Natural killer cell (primary cell): ENCODE results near the gene CDKL1. TPM values are rescaled to one million over a fixed set of nuclear protein-coding genes. Genes with fewer than 3 reads are reported as not detected.

ENCODE experiments used
- ATAC-seq, 3 donors: fragments of 150-1000 bp in 2 of 3; fragments of 200-7000 bp in 1 of 3; cut with Tn5 transposase; 1 replicate in 1 of 3; 2 replicates in 2 of 3; pipeline ENCODE4 v1.10.0; 2021; ENCODE audit warnings: mild to moderate bottlenecking in 2 of 3, moderate library complexity in 2 of 3
- DNase-seq, 2 donors: peaks; one replicate each; pipeline versions ENCODE4 v3.0.0 to v3.0.0-alpha.2; 2013 to 2021; ENCODE audit warnings: mixed read lengths in 1 of 2
- H3K27ac ChIP-seq: one replicate; pipeline ENCODE4 v1.5.1; 2013; ENCODE audit warnings: mild to moderate bottlenecking, low read length
- H3K27me3 ChIP-seq: one replicate; pipeline ENCODE4 v1.6.1; 2013; ENCODE audit warnings: low read length; ENCODE audit not compliant: control insufficient read depth, insufficient read depth
- H3K36me3 ChIP-seq: one replicate; pipeline ENCODE4 v1.6.1; 2013; ENCODE audit warnings: low read length; ENCODE audit not compliant: control insufficient read depth, insufficient read depth
- H3K4me1 ChIP-seq: one replicate; pipeline ENCODE4 v1.6.1; 2013; ENCODE audit warnings: low read length; ENCODE audit not compliant: control insufficient read depth, insufficient read depth
- H3K4me3 ChIP-seq: one replicate; pipeline ENCODE4 v1.5.1; 2013; ENCODE audit warnings: low read length
- H3K9me3 ChIP-seq: one replicate; pipeline ENCODE4 v1.6.1; 2013; ENCODE audit warnings: low read length; ENCODE audit not compliant: control insufficient read depth, insufficient read depth
- H3K27ac Mint-ChIP-seq, 2 donors: one replicate each; pipeline ENCODE4 v1.8.0; 2022; ENCODE audit warnings: mild to moderate bottlenecking in 2 of 2, mixed read lengths in 2 of 2, moderate library complexity in 1 of 2
- H3K27me3 Mint-ChIP-seq, 2 donors: one replicate each; pipeline ENCODE4 v1.8.0; 2022; ENCODE audit warnings: low read depth in 2 of 2, mixed read lengths in 2 of 2
- H3K36me3 Mint-ChIP-seq: one replicate; pipeline ENCODE4 v1.8.0; 2022; ENCODE audit warnings: mixed read lengths
- H3K4me1 Mint-ChIP-seq, 2 donors: one replicate each; pipeline ENCODE4 v1.8.0; 2022; ENCODE audit warnings: mixed read lengths in 2 of 2
- H3K4me3 Mint-ChIP-seq: one replicate; pipeline ENCODE4 v1.8.0; 2022; ENCODE audit warnings: mild to moderate bottlenecking, moderate library complexity, mixed read lengths
- H3K9me3 Mint-ChIP-seq, 2 donors: one replicate each; pipeline ENCODE4 v1.8.0; 2022; ENCODE audit warnings: mixed read lengths in 2 of 2
- WGBS: methylation state at CpG from one replicate; pipeline ENCODE4 v1.1.7; 2013; ENCODE audit warnings: missing lambda C conversion rate; ENCODE audit not compliant: insufficient coverage; 5-methylcytosine and 5-hydroxymethylcytosine counted together
- intact Hi-C: fragments of 100-400 bp; cut with micrococcal nuclease; formaldehyde crosslinking; loops from one replicate; pipeline ENCODE4 v1.14.2; 2022
- total RNA-seq, 4 donors: library from RNA; stranded (reverse); fragments of 120-200 nt in 1 of 4; gene quantifications; one replicate each; pipeline versions ENCODE4 v1.2.3 to v1.2.4, GENCODE V29; 2013 to 2022
- TF ChIP-seq, protein P1 (sequence below): fragments of 200-600 bp; IDR thresholded peaks from one replicate; pipeline ENCODE4 v1.8.0; 2022; ENCODE audit warnings: antibody characterized with exemption

The CDKL1 gene
- total RNA-seq, 3 donors from 2014 or later (not counting 1 experiment from before 2014, with no cell fraction given) = 12.4 to 16.7 (median 15.4) TPM

DNA sequence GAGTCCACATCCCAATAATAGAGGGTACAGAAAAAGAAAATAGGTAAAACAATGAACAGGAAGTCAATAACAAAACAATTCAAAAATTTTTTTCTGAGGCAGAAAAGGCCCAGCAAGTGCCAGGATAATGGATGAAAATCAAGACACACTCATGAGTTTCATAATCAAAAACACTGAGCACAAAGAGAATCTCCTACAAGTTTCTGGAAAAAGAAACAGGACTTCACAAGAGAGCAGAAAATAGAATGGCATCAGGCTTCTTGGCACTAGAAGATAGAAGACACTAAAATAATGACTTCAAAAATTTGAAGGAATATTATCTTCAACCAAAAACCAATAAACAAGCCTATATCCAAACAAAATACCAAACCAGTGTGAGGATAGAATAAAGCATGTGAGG is 47.7 kb downstream of the CDKL1 start:
- H3K36me3 Mint-ChIP-seq = no peaks in the 10 kb centered on the region
- ATAC-seq = no peak
- no peak for DNase-seq
- TF ChIP-seq, protein P1, sequence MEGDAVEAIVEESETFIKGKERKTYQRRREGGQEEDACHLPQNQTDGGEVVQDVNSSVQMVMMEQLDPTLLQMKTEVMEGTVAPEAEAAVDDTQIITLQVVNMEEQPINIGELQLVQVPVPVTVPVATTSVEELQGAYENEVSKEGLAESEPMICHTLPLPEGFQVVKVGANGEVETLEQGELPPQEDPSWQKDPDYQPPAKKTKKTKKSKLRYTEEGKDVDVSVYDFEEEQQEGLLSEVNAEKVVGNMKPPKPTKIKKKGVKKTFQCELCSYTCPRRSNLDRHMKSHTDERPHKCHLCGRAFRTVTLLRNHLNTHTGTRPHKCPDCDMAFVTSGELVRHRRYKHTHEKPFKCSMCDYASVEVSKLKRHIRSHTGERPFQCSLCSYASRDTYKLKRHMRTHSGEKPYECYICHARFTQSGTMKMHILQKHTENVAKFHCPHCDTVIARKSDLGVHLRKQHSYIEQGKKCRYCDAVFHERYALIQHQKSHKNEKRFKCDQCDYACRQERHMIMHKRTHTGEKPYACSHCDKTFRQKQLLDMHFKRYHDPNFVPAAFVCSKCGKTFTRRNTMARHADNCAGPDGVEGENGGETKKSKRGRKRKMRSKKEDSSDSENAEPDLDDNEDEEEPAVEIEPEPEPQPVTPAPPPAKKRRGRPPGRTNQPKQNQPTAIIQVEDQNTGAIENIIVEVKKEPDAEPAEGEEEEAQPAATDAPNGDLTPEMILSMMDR = no peak
- H3K4me3 Mint-ChIP-seq = no peak overlapping the region
- Histone ChIP-seq H3K4me3 (no peak overlapping the region), H3K9me3 (no peaks in the 10 kb centered on the region), H3K27me3 (no peaks in the 10 kb centered on the region), H3K27ac (no peak overlapping the region), H3K36me3 (no peaks in the 10 kb centered on the region), H3K4me1 (no peaks in the 10 kb centered on the region)
- peaks cover 8 to 19% of the 10 kb centered on the region in 2 donors for H3K4me1 Mint-ChIP-seq
- intact Hi-C loops = no loop called here
- no peaks in the 10 kb centered on the region for H3K9me3 Mint-ChIP-seq
- H3K27me3 Mint-ChIP-seq = no peaks in the 10 kb centered on the region
- H3K27ac Mint-ChIP-seq = peak overlapping the region in 1 of 2 donors; percentile 45

DNA sequence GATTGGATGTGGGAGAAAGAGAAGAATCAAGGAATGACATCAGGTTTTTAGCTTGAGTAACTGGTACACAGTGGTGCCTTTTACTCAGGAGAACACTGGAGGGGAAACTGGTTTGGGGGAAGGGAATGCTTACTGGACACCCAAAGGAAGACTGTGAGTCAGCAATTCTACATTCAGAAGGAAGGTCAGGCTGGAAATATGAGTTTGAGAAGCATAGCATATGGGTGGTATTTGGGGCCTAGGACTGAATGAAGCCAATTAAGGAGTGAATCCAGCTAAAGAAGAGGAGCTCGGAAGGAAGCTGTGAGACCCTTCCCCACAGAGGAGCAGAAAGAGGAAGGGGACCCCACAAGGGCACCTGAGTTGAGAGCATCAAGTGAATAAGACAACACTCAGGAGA is 49.2 kb downstream of the CDKL1 start:
- Histone ChIP-seq H3K27ac (no peak overlapping the region), H3K4me1 (peaks cover 6% of the 10 kb centered on the region), H3K27me3 (no peaks in the 10 kb centered on the region), H3K36me3 (no peaks in the 10 kb centered on the region), H3K4me3 (no peak overlapping the region), H3K9me3 (no peaks in the 10 kb centered on the region)
- intact Hi-C loops = no loop called here
- no peak overlapping the region for H3K4me3 Mint-ChIP-seq
- DNase-seq (no peak), ATAC-seq (no peak)
- H3K27ac Mint-ChIP-seq = peak overlapping the region in 1 of 2 donors; percentile 17
- peaks cover 12 to 34% of the 10 kb centered on the region in 2 donors for H3K4me1 Mint-ChIP-seq
- no peaks in the 10 kb centered on the region for H3K36me3 Mint-ChIP-seq
- no peaks in the 10 kb centered on the region for H3K27me3 Mint-ChIP-seq
- TF ChIP-seq, protein P1 = no peak
- 50% methylated on average over 1 of the region's 1 CpG for WGBS
- H3K9me3 Mint-ChIP-seq = no peaks in the 10 kb centered on the region

DNA sequence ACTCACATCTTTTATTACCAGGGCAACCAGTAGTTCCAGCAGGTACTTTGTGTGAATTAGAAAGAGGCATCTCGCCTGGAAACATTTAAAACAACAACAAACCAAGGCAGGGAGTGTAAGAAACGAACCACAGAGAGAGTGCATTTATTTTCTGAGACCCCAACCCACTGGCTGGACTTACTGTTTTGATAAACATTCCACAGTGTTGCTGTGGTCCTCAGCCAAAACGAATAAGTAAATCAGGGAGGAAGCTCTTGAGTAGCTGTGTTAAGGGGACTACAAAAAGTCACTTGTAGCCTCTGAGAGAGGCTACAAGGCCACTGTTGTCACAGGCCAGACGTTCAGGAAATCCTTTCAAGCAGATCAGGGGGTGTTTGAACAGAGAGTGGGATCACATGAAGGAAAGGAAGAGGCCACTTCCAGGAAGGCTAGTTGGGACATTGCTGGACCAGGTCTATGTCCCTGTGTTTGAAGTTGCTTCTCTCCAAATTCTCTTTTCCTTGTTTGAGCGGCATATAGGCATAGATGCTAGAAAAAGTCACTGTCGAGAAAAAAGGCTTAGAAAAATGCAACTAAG is 50.7 kb downstream of the CDKL1 start:
- Histone ChIP-seq H3K4me1 (peaks cover 7% of the 10 kb centered on the region), H3K27me3 (no peaks in the 10 kb centered on the region), H3K36me3 (no peaks in the 10 kb centered on the region), H3K27ac (no peak overlapping the region), H3K9me3 (no peaks in the 10 kb centered on the region), H3K4me3 (no peak overlapping the region)
- intact Hi-C loops = no loop called here
- WGBS = 71% methylated on average over 6 of the region's 6 CpGs
- no peaks in the 10 kb centered on the region for H3K36me3 Mint-ChIP-seq
- H3K9me3 Mint-ChIP-seq = no peaks in the 10 kb centered on the region
- DNase-seq (no peak), ATAC-seq (no peak)
- H3K27ac Mint-ChIP-seq = no peak overlapping the region
- H3K27me3 Mint-ChIP-seq = no peaks in the 10 kb centered on the region
- peaks cover 18 to 39% of the 10 kb centered on the region in 2 donors for H3K4me1 Mint-ChIP-seq
- TF ChIP-seq, protein P1 = no peak
- H3K4me3 Mint-ChIP-seq = no peak overlapping the region
